PC-3 (cell line): ENCODE results near the gene PELI2. TPM values are rescaled to one million over a fixed set of nuclear protein-coding genes. Genes with fewer than 3 reads are reported as not detected.

Experiments used
- ATAC-seq: fragments of 200-7000 bp; cut with Tn5 transposase; 2 replicates; pipeline ENCODE4 v1.9.1; 2020; ENCODE audit warnings: mild to moderate bottlenecking, moderate library complexity
- BruUV-seq: library from RNA; stranded (reverse); fragments of 400-500 nt; replicated peaks from 2 replicates; lab custom pipeline; 2021; lab: Mats Ljungman, UMichigan
- CTCF ChIA-PET: fragments of 300-600 bp; sonication (Branson Sonifier 250); formaldehyde crosslinking; loops from one replicate; lab custom pipeline; 2022; ENCODE audit warnings: antibody characterized with exemption; lab: Charles Lee
- POLR2A ChIA-PET: fragments of 300-600 bp; sonication (Branson Sonifier 250); formaldehyde crosslinking; loops from one replicate; lab custom pipeline; 2022; ENCODE audit warnings: antibody characterized with exemption; ENCODE audit not compliant: unreplicated experiment; lab: Charles Lee
- DNase-seq: peaks from one replicate; pipeline ENCODE4 v3.0.0-alpha.2; 2015
- H2AFZ ChIP-seq: fragments of 300-600 bp; sonication (generic); 2 replicates; pipeline ENCODE4 v1.6.0; 2016; ENCODE audit warnings: antibody characterized with exemption, low read length
- H3F3A ChIP-seq: fragments of 300-600 bp; sonication (generic); one replicate; pipeline ENCODE4 v1.6.0; 2017; ENCODE audit warnings: antibody characterized with exemption, low read length, control low read depth, mild to moderate bottlenecking; ENCODE audit not compliant: unreplicated experiment
- H3K27ac ChIP-seq: fragments of 300-600 bp; sonication (generic); 2 replicates; pipeline ENCODE4 v1.5.1; 2016; ENCODE audit warnings: mild to moderate bottlenecking, low read length
- H3K27me3 ChIP-seq: fragments of 300-600 bp; sonication (generic); 2 replicates; pipeline ENCODE4 v1.6.1; 2016; ENCODE audit warnings: low read length, mixed read lengths
- H3K36me3 ChIP-seq: fragments of 300-600 bp; sonication (generic); 2 replicates; pipeline ENCODE4 v1.6.1; 2016; ENCODE audit warnings: low read depth, mixed run types, low read length, mixed read lengths
- H3K4me1 ChIP-seq: fragments of 300-600 bp; sonication (generic); 2 replicates; pipeline ENCODE4 v1.5.1; 2016; ENCODE audit warnings: low read length; ENCODE audit not compliant: insufficient read depth
- H3K4me2 ChIP-seq: fragments of 300-600 bp; sonication (generic); 2 replicates; pipeline ENCODE4 v1.6.0; 2016; ENCODE audit warnings: low read length
- H3K4me3 ChIP-seq: fragments of 300-600 bp; sonication (generic); 2 replicates; pipeline ENCODE4 v1.5.1; 2016; ENCODE audit warnings: mild to moderate bottlenecking, low read length, mixed read lengths
- H3K79me2 ChIP-seq: fragments of 300-600 bp; sonication (generic); 2 replicates; pipeline ENCODE4 v1.6.1; 2017; ENCODE audit warnings: low read length, mixed read lengths
- H3K9ac ChIP-seq: fragments of 300-600 bp; sonication (generic); 2 replicates; pipeline ENCODE4 v1.6.0; 2016; ENCODE audit warnings: mild to moderate bottlenecking, low read length
- H3K9me2 ChIP-seq: fragments of 300-600 bp; sonication (generic); replicated peaks from 2 replicates; pipeline ENCODE4 v1.6.1; 2016; ENCODE audit warnings: mixed run types, low read length, mixed read lengths
- H3K9me3 ChIP-seq: fragments of 300-600 bp; sonication (generic); 2 replicates; pipeline ENCODE4 v1.6.1; 2016; ENCODE audit warnings: low read length, mixed read lengths
- H4K20me1 ChIP-seq: fragments of 300-600 bp; sonication (generic); 2 replicates; pipeline ENCODE4 v1.6.1; 2016; ENCODE audit warnings: low read length, mixed read lengths
- CTCF ChIP-seq: fragments of 300-600 bp; sonication (generic); conservative IDR thresholded peaks from 2 replicates; pipeline ENCODE4 v1.5.1; 2017; ENCODE audit warnings: antibody characterized with exemption, low read depth, mild to moderate bottlenecking, low read length
- EZH2 ChIP-seq: fragments of 300-600 bp; sonication (generic); IDR thresholded peaks from one replicate; pipeline ENCODE4 v1.6.1; 2017; ENCODE audit warnings: antibody characterized with exemption, mild to moderate bottlenecking, low read length; ENCODE audit not compliant: unreplicated experiment
- EZH2phosphoT487 ChIP-seq: fragments of 300-600 bp; sonication (generic); IDR thresholded peaks from 2 replicates; pipeline ENCODE4 v1.6.1; 2018; ENCODE audit warnings: mild to moderate bottlenecking, antibody characterized with exemption, low read length, borderline replicate concordance
- intact Hi-C: fragments of 100-400 bp; cut with micrococcal nuclease; formaldehyde crosslinking; loops from 2 replicates; pipeline ENCODE4 v1.9.0; 2023
- total RNA-seq: library from RNA; depleted of rRNA; stranded (reverse); fragments of >200 nt; gene quantifications from 2 replicates; pipeline ENCODE4 v1.2.3, GENCODE V29; 2014

The PELI2 gene
- total RNA-seq, 1 experiment from 2014 or later, result 0.11 TPM

GRCh38 chr14:56299306-56299984 lies 181.2 kb downstream of the PELI2 start:
- intact Hi-C loops, result no loop called here
- H3K79me2 ChIP-seq, result no peaks in the 10 kb centered on the region
- H3K27me3 ChIP-seq, result peaks cover 82% of the 10 kb centered on the region
- H3K4me3 ChIP-seq, result no peak overlapping the region
- H3K36me3 ChIP-seq, result no peaks in the 10 kb centered on the region
- no peak overlapping the region for H3K9ac ChIP-seq
- no peaks in the 10 kb centered on the region for H3F3A ChIP-seq
- H3K4me1 ChIP-seq, result no peaks in the 10 kb centered on the region
- no peak overlapping the region for H2AFZ ChIP-seq
- ChIA-PET POLR2A (no interaction called here), CTCF (no interaction called here)
- H4K20me1 ChIP-seq, result no peaks in the 10 kb centered on the region
- BruUV-seq, result no TSS peak
- no peaks in the 10 kb centered on the region for H3K9me2 ChIP-seq
- no peak for DNase-seq
- no peak overlapping the region for H3K27ac ChIP-seq
- no peaks in the 10 kb centered on the region for H3K9me3 ChIP-seq
- TF ChIP-seq CTCF (no peak), EZH2 (no peak), EZH2phosphoT487 (no peak)
- ATAC-seq, result no peak
- H3K4me2 ChIP-seq, result no peak overlapping the region

- H3K27me3 ChIP-seq, result peaks cover 87% of the 10 kb centered on the region
- no peak overlapping the region for H3K9ac ChIP-seq
- H3F3A ChIP-seq, result no peaks in the 10 kb centered on the region
- no peak overlapping the region for H2AFZ ChIP-seq
- ChIA-PET CTCF (no interaction called here), POLR2A (no interaction called here)
- DNase-seq (no peak), ATAC-seq (no peak)
- no peak overlapping the region for H3K4me3 ChIP-seq
- H3K4me2 ChIP-seq, result no peak overlapping the region
- H4K20me1 ChIP-seq, result no peaks in the 10 kb centered on the region
- no TSS peak for BruUV-seq
- H3K9me3 ChIP-seq, result no peaks in the 10 kb centered on the region
- no peaks in the 10 kb centered on the region for H3K79me2 ChIP-seq
- intact Hi-C loops, result no loop called here
- H3K4me1 ChIP-seq, result no peaks in the 10 kb centered on the region
- TF ChIP-seq EZH2 (no peak), CTCF (no peak), EZH2phosphoT487 (no peak)
- H3K36me3 ChIP-seq, result no peaks in the 10 kb centered on the region
- H3K27ac ChIP-seq, result no peak overlapping the region
- H3K9me2 ChIP-seq, result no peaks in the 10 kb centered on the region
These were observed 182.3 kb downstream of the PELI2 start for GRCh38 chr14:56300495-56300894.

GRCh38 chr14:56304456-56304855 lies 186.2 kb downstream of the PELI2 start:
- DNase-seq (no peak), ATAC-seq (no peak)
- H3K4me2 ChIP-seq, result no peak overlapping the region
- no peaks in the 10 kb centered on the region for H3F3A ChIP-seq
- no peaks in the 10 kb centered on the region for H3K9me3 ChIP-seq
- no peak overlapping the region for H3K27ac ChIP-seq
- no peaks in the 10 kb centered on the region for H3K79me2 ChIP-seq
- no peak overlapping the region for H3K4me3 ChIP-seq
- H3K36me3 ChIP-seq, result no peaks in the 10 kb centered on the region
- H3K4me1 ChIP-seq, result no peaks in the 10 kb centered on the region
- no TSS peak for BruUV-seq
- peaks cover 84% of the 10 kb centered on the region for H3K27me3 ChIP-seq
- H4K20me1 ChIP-seq, result 0 out of 2 replicates have a peak, but pooled peaks cover 5% of the 10 kb centered on the region
- TF ChIP-seq EZH2phosphoT487 (no peak), CTCF (no peak), EZH2 (no peak)
- no peak overlapping the region for H2AFZ ChIP-seq
- no peak overlapping the region for H3K9ac ChIP-seq
- ChIA-PET CTCF (no interaction called here), POLR2A (no interaction called here)
- intact Hi-C loops, result no loop called here
- no peaks in the 10 kb centered on the region for H3K9me2 ChIP-seq
